Activated CD8-positive, alpha-beta memory T cell treated with anti-CD3 and anti-CD28 coated beads, Interleukin-2, amount 10 ng/mL, durations not matched to agents 7 days and 5 days (primary cell): ENCODE measurements around the gene RRAD. TPM values are rescaled to one million over a fixed set of nuclear protein-coding genes. Genes with fewer than 3 reads are reported as not detected.

Experiments
- ATAC-seq: fragments of 150-1000 bp; cut with Tn5 transposase; one replicate; pipeline ENCODE4 v1.10.0; 2021; ENCODE audit warnings: moderate library complexity
- CTCF ChIA-PET: fragments of 350-600 bp; sonication (Branson Sonifier 250); formaldehyde crosslinking; loops from one replicate; lab custom pipeline; 2021; ENCODE audit warnings: antibody characterized with exemption; lab: Charles Lee
- DNase-seq: peaks from one replicate; pipeline ENCODE4 v3.0.0-alpha.2; 2020
- H3K27ac Mint-ChIP-seq: one replicate; pipeline ENCODE4 v1.8.0; 2021; ENCODE audit warnings: mild to moderate bottlenecking, mixed read lengths
- H3K27me3 Mint-ChIP-seq: one replicate; pipeline ENCODE4 v1.8.0; 2021; ENCODE audit warnings: mixed read lengths
- H3K36me3 Mint-ChIP-seq: one replicate; pipeline ENCODE4 v1.8.0; 2021; ENCODE audit warnings: mild to moderate bottlenecking, mixed read lengths
- H3K4me1 Mint-ChIP-seq: one replicate; pipeline ENCODE4 v1.8.0; 2021; ENCODE audit warnings: mixed read lengths
- H3K4me3 Mint-ChIP-seq: one replicate; pipeline ENCODE4 v1.8.0; 2021; ENCODE audit warnings: mild to moderate bottlenecking, moderate library complexity, mixed read lengths
- H3K9me3 Mint-ChIP-seq: one replicate; pipeline ENCODE4 v1.8.0; 2022; ENCODE audit warnings: low read depth, mixed read lengths
- total RNA-seq, 2 experiments: library from RNA; stranded (reverse); gene quantifications; one replicate each; pipeline ENCODE4 v1.2.3, GENCODE V29; 2021

Gene RRAD
- total RNA-seq, 2 experiments from 2014 or later, result 0.55 to 2.5 TPM

DNA sequence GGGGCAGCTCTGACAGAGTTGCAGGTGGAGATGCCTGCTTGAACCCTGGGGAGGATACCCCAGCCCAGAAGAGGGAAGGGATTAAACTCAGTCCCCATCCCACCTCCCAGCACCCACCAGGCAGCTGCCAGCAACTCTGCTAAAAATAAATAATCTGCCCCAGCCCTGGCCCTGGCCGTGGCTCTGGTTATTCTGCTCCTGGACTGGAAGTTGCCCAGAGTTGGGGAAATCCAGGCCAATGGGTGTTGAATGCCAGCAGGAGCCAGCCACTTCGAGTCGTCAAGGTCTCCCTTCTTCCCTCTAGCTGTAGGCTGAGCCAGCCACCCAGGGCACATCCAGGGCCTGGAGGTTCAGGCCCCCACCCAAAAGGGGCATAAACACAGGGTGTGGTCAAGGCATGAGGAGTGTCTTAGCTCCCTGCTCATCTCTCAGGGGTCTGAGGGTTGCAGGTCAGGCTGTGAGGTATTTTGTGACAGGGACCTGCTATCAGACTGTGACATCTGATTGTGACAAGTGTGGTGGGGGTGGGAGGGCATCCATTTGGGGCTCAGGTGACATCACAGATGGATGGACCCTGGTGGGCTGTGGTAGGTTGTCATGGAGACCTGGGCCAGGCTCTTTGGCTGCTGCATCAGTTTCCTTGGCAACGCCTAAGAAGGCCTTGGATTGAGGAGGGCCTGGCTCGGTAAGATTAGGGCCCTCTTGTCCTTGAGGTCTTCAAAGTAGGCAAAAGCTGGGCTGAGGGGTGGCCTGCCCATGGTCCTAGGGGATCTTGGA is 1.0 kb upstream of the RRAD start:
- no peak overlapping the region for H3K4me3 Mint-ChIP-seq
- no peaks in the 10 kb centered on the region for H3K36me3 Mint-ChIP-seq
- H3K4me1 Mint-ChIP-seq, result peaks cover 21% of the 10 kb centered on the region
- ATAC-seq (no peak), DNase-seq (no peak)
- CTCF ChIA-PET, result interaction anchor here (0.6 to 12.2 kb wide), 5 partner anchors 21 to 235 kb away, joined by 3 to 140 read pairs (median 4); no protein-coding TSS in a partner anchor
- H3K27me3 Mint-ChIP-seq, result peaks cover 34% of the 10 kb centered on the region
- no peak overlapping the region for H3K27ac Mint-ChIP-seq
- H3K9me3 Mint-ChIP-seq, result no peaks in the 10 kb centered on the region

DNA sequence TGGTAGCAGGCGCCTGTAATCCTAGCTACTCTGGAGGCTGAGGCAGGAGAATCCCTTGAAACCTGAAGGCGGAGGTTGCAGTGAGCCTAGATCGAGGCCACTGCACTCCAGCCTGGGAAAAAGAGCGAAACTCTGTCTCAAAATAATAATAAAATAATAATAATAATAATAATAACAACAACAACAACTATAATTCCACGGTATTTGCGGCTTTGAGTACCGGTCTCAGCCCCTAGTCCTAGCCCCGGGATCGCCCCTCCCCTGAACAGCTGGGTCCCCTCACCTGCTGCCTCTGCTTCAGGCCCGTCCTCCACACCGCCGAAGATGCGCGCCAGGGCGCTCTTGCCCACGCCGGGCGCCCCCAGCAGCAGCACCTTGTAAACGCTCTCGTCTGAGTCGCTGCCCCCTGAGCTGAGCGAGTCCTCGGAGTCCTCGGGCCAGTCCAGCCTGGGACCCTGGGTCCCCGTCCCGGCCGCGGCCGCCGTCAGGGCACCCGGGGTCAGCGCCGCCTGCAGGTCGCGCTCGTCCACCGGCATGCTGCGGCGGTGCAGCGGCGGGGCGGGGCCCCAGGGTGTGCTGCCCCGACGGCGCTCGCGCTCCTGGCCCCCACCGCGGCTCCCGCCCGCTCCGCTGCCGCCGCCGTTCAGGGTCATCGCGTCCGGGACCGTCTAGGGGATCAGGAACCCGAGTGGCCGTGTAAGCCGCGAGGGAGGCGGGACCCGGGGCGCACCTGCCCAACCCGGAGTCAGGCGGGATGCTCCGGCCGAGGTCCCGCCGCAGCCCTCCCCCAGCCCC is 611 bp downstream of the RRAD start:
- CTCF ChIA-PET, result interaction anchor here (0.7 to 12.2 kb wide), 3 partner anchors 27 to 237 kb away, joined by 3 to 140 read pairs (median 4); no protein-coding TSS in a partner anchor
- Mint-ChIP-seq H3K27ac (no peak overlapping the region), H3K36me3 (no peaks in the 10 kb centered on the region), H3K4me3 (peak overlapping the region; percentile 60), H3K27me3 (peaks cover 46% of the 10 kb centered on the region), H3K9me3 (no peaks in the 10 kb centered on the region), H3K4me1 (peaks cover 21% of the 10 kb centered on the region)
- ATAC-seq, result peak; percentile 87
- peak; percentile 56 for DNase-seq

DNA sequence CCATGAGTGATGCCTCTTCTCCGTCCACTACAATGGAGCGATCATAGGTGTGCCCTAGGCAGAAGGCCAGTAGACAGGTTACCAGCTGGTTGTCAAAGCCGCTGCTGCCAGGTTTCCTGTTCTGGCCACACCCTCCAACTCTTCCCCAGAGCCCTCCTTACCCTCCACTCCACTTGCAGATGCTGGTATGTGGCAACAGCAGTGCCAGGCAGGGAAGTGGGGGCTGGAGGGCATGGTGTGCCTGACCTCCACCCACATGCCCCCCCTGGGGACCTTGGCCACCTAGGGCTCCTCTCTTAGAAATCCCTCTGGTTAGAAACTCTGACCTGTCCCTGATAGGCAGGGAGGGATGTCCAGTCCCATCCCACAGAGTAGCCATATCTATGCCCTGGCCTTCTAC is 1.5 kb downstream of the RRAD start:
- no peak overlapping the region for H3K4me3 Mint-ChIP-seq
- no peak for ATAC-seq
- CTCF ChIA-PET, result interaction anchor here (12.2 kb wide), 1 partner anchor 31 kb away, joined by 140 read pairs; no protein-coding TSS in a partner anchor

DNA sequence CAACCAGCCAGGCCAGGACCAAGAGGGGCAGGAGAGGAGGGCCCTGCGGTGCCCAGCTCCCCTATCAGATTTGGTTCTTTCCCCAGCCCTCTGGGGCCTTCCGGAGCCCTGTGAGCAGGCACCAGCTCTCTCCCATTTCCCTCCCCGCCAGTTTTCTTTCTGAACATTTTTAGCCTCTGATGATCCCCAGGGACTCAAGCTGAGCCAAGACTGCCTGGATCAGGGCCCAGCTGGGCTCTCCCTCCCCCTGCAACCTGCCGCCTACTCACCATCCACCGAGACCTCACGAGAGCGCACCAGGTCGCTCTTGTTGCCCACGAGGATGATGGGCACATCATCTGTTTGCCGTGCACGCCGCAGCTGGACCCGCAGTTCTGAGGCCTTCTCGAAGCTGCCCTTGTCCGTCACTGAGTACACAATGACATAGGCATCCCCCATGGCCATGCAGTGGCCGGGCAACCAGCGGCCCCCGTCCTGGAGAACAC is 2.0 kb downstream of the RRAD start:
- H3K4me3 Mint-ChIP-seq, result no peak overlapping the region
- peaks cover 16% of the 10 kb centered on the region for H3K4me1 Mint-ChIP-seq
- no peaks in the 10 kb centered on the region for H3K36me3 Mint-ChIP-seq
- H3K27ac Mint-ChIP-seq, result no peak overlapping the region
- peaks cover 46% of the 10 kb centered on the region for H3K27me3 Mint-ChIP-seq
- no peak for DNase-seq
- no peaks in the 10 kb centered on the region for H3K9me3 Mint-ChIP-seq
- ATAC-seq, result no peak
- CTCF ChIA-PET, result interaction anchor here (12.2 kb wide), 1 partner anchor 30 kb away, joined by 140 read pairs; no protein-coding TSS in a partner anchor

More for the DNA sequence above, 1.5 kb downstream of the RRAD start:
- H3K4me1 Mint-ChIP-seq, result peaks cover 21% of the 10 kb centered on the region
- no peak for DNase-seq
- no peak overlapping the region for H3K27ac Mint-ChIP-seq
- H3K36me3 Mint-ChIP-seq, result no peaks in the 10 kb centered on the region
- H3K27me3 Mint-ChIP-seq, result peaks cover 46% of the 10 kb centered on the region
- H3K9me3 Mint-ChIP-seq, result no peaks in the 10 kb centered on the region

DNA sequence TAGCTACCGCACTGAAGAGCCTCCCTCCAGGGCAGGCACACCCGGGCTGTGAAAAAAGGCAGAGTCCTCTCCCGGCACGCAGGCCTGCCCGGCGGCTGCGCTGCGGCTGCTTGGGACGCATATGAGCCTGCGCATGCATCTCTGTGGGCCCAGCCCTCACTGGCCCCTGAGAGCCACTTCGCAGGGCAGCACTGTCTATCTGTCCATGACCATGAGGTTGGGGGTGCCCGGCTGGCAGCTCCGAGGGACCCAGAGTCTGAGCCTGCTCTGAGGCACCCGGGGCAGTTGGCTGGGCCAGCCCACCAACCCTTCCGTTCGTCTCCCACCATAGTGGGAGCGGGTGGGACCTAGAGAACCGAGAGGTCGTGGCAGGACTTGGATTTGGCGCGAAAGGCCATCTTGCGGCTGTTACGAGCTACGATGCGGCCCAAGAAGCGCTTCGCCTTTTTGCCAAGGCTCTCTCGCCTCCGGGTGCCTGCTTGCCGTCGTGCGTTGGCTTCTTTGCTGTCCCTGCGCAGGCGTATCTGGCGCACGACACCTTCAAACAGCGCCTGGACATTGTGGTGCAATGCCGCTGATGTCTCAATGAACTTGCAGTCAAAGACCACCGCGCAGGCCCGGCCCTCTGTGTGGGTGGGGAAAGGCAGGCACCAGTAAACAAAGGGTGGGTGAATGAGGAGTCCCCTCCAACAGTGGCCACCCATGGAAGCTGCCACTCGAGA is 3.4 kb downstream of the RRAD start:
- peaks cover 46% of the 10 kb centered on the region for H3K27me3 Mint-ChIP-seq
- no peaks in the 10 kb centered on the region for H3K9me3 Mint-ChIP-seq
- peaks cover 10% of the 10 kb centered on the region for H3K4me1 Mint-ChIP-seq
- DNase-seq (no peak), ATAC-seq (no peak)
- H3K27ac Mint-ChIP-seq, result no peak overlapping the region
- H3K36me3 Mint-ChIP-seq, result no peaks in the 10 kb centered on the region
- CTCF ChIA-PET, result interaction anchor here (0.7 to 12.2 kb wide), 4 partner anchors 25 to 91 kb away, joined by 3 to 140 read pairs (median 3); partner anchors contain the start of gene NAE1
- no peak overlapping the region for H3K4me3 Mint-ChIP-seq

DNA sequence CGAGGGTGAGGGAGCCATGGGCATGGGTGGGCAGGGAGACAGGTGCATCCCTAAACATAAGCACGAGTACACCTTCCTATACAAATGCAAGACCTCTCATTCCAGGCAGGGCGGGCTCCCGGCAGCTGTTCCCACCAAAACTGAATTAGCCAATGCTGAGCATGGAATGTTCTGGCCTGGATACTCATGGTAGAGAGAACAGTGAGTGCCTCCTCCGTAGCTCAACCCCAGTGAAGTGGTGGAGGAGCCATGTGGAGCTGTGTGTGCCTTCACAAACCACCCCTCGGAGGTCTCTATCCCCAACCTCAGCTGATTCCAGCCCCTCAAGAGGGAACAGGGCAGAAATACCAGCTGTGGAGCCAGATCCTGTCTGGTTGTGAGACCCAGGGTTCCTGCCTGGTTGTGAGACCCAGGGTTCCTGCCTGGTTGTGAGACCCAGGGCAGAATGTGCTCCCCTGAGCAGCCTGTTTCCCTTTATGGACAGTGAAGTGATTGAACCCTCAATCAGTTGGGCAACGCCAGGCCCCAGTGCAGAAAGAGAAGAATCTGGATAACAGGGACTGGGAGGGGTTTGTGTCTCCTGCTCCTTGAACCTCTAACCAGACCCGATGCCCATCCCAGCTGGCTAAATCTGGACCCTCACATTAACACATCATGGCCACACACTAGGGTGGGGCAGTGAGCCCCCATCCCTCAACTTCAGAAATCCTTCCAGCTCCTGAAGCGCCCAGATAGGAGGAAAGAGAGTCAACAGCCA is 4.2 kb downstream of the RRAD start:
- no peak for ATAC-seq
- CTCF ChIA-PET, result interaction anchor here (1.0 to 12.2 kb wide), 4 partner anchors 28 to 91 kb away, joined by 3 to 140 read pairs (median 6); partner anchors contain the start of gene NAE1
- Mint-ChIP-seq H3K36me3 (no peaks in the 10 kb centered on the region), H3K9me3 (no peaks in the 10 kb centered on the region), H3K27ac (no peak overlapping the region), H3K4me3 (no peak overlapping the region), H3K27me3 (peaks cover 46% of the 10 kb centered on the region), H3K4me1 (peaks cover 10% of the 10 kb centered on the region)
- DNase-seq, result no peak

DNA sequence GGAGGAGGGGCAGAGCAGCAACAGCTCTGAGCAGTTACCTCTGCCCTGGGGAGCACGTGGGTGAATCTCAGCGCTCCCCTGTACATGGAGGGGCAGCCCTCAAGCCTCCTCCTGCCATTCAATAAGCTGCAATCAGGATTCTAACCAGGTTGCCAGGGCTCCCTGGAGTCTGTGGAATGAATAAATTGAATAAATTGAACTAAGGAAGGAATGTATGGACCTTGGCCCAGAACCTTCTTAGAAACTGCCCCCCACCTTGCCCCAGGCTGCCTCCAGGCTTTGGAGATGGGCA is 5.1 kb downstream of the RRAD start:
- DNase-seq, result no peak
- Mint-ChIP-seq H3K4me1 (peaks cover 3% of the 10 kb centered on the region), H3K9me3 (no peaks in the 10 kb centered on the region), H3K36me3 (no peaks in the 10 kb centered on the region), H3K27ac (no peak overlapping the region), H3K4me3 (no peak overlapping the region), H3K27me3 (peaks cover 40% of the 10 kb centered on the region)
- CTCF ChIA-PET, result interaction anchor here (2.8 to 12.2 kb wide), 3 partner anchors 8 to 52 kb away, joined by 10 to 140 read pairs (median 15); no protein-coding TSS in a partner anchor
- ATAC-seq, result no peak

DNA sequence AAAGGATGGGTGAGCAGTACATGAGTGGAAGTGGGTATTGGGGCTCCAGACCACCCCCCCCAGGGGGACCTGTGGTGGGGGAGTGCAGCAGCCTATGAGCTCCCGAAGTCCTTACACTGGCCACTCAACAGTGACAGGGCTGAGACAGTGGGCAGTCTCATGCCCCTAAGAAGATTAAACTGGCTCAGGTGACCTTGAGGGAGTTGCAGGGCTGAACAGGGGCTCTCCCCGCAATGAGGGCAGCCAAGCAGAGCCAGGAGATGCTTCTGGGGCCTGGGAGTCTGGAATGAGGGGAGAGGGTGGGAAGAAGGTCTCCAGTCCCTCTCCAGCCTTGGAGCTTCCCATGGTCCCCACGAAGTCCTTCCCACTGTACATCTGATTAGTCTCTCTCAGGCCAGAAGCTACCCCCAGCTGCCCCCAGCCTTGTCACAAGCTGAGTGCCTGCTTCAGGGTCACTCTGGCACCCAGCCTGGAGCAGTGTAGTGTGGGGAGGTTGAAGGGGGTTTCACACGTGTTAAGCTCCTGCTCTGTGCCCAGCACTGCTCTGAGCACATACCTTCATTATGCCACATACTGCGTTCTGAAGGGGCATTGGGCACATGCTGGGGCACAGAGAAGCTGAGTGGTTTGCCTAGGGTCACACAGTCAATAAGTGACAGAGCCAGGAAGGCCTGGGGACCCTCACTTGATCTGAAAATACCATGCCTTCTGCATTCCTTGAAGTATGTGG is 5.6 kb downstream of the RRAD start:
- Mint-ChIP-seq H3K27ac (no peak overlapping the region), H3K4me3 (no peak overlapping the region), H3K27me3 (peaks cover 37% of the 10 kb centered on the region), H3K4me1 (peaks cover 2% of the 10 kb centered on the region), H3K36me3 (no peaks in the 10 kb centered on the region), H3K9me3 (no peaks in the 10 kb centered on the region)
- ATAC-seq (no peak), DNase-seq (no peak)
- CTCF ChIA-PET, result interaction anchor here (2.8 to 12.2 kb wide), 3 partner anchors 9 to 51 kb away, joined by 10 to 140 read pairs (median 15); no protein-coding TSS in a partner anchor

DNA sequence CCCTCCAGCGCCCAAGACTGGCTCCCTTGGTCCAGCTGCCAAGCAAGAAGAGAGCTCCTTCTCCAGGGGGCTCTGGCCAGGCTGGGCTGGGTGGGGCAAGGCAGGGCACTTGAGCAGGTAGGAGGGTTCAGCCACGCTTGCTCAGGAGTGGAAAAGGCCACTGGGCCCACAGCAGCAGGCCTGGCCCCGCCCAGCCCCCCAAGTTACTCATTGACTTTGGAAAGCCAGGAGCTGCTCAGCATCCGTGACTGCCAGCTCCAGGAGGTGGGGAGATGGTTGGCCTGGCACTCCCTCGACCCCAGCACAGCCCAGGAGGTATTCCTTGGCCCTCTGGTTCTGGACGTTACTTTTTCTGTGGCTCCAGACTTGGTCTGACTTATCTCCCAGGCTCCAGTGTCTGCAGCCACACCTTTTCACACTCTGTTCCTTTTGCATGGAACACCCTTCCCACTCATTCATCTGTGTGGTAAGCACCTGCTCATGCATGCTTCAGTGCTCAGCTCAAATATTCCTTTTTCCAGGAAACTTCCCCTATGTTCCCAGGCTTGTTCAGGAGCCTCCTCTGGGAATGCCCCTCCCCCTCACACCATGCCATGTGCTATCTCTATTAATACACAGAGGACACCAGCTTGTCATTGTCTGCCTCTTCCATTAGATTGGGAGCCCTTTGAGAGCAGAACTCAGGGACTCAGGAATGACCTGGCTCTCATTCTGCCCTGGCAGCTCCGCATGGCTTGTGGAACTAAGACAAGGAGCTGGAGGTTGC is 6.3 kb downstream of the RRAD start, which contains the start of gene CDH16:
TSS of gene CDH16 (minus strand) at position 83 of the 766 bp plus-strand sequence. CDS start 820 bp downstream, outside the sequence.
- CTCF ChIA-PET, result interaction anchor here (2.0 to 12.2 kb wide), 4 partner anchors 9 to 51 kb away, joined by 5 to 140 read pairs (median 12); no protein-coding TSS in a partner anchor
- peaks cover 31% of the 10 kb centered on the region for H3K27me3 Mint-ChIP-seq
- H3K27ac Mint-ChIP-seq, result no peak within 1 kb of the TSS
- no peaks in the 10 kb centered on the region for H3K4me1 Mint-ChIP-seq
- no peak within 1 kb of the TSS for H3K4me3 Mint-ChIP-seq
- ATAC-seq (no peak), DNase-seq (no peak)
- no peaks in the 10 kb centered on the region for H3K36me3 Mint-ChIP-seq
- H3K9me3 Mint-ChIP-seq, result no peaks in the 10 kb centered on the region

DNA sequence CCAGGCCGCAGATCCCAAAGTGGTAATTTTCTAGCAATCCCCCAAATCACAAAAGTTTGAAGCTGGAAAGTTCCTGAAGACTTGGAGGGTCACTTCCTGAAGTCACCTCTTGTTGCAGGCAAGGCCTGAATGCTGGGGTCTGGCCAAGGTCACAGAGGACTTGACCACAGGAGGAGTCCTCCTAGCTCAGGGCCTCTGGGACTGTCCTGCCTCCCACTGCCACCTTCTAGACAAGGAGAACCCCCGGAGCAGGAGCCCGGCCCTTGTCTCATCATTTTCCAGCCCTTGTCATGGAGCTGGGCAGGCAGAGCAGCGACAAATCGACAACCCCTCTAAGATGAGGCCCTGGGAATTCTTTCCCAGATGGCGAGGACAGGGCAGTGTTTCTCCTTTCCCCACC is 7.0 kb downstream of the RRAD start:
- H3K9me3 Mint-ChIP-seq, result no peaks in the 10 kb centered on the region
- H3K36me3 Mint-ChIP-seq, result no peaks in the 10 kb centered on the region
- ATAC-seq, result no peak

DNA sequence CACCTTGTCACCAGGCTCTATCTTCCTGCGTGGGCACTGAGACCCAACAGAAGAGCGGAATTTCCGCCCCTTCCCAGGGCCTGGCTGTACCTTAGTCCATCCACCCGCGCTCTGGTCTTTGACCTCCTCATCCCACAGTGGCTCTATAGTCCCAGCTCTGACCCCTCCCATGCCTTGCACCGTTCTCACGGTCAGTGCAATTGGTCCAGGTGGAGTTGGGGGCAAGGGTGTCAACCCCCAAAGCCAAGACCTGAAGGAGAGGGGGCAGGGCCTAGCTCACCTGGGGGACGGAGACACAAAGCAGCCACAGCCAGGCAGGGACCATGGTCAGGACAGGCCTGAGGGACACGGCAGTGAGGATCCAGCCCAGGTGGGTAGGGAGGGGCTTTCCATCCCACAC is 7.6 kb downstream of the RRAD start:
- ATAC-seq (no peak), DNase-seq (no peak)
- H3K36me3 Mint-ChIP-seq, result no peaks in the 10 kb centered on the region
- H3K9me3 Mint-ChIP-seq, result no peaks in the 10 kb centered on the region
- H3K4me1 Mint-ChIP-seq, result no peaks in the 10 kb centered on the region
- H3K27ac Mint-ChIP-seq, result no peak overlapping the region
- H3K4me3 Mint-ChIP-seq, result no peak overlapping the region
- peaks cover 20% of the 10 kb centered on the region for H3K27me3 Mint-ChIP-seq
- CTCF ChIA-PET, result interaction anchor here (0.8 to 12.2 kb wide), 4 partner anchors 8 to 87 kb away, joined by 4 to 140 read pairs (median 10); partner anchors contain the start of gene NAE1

More for the DNA sequence above, 7.0 kb downstream of the RRAD start:
- no peak for DNase-seq
- H3K27ac Mint-ChIP-seq, result no peak overlapping the region
- CTCF ChIA-PET, result interaction anchor here (0.8 to 12.2 kb wide), 5 partner anchors 9 to 88 kb away, joined by 4 to 140 read pairs (median 10); partner anchors contain the start of gene NAE1
- no peaks in the 10 kb centered on the region for H3K4me1 Mint-ChIP-seq
- peaks cover 25% of the 10 kb centered on the region for H3K27me3 Mint-ChIP-seq
- H3K4me3 Mint-ChIP-seq, result no peak overlapping the region
